ENCODE measurements around the gene ACSS2. TPM values are rescaled to one million over a fixed set of nuclear protein-coding genes. Genes with fewer than 3 reads are reported as not detected.

ACSS2 gene, protein sequence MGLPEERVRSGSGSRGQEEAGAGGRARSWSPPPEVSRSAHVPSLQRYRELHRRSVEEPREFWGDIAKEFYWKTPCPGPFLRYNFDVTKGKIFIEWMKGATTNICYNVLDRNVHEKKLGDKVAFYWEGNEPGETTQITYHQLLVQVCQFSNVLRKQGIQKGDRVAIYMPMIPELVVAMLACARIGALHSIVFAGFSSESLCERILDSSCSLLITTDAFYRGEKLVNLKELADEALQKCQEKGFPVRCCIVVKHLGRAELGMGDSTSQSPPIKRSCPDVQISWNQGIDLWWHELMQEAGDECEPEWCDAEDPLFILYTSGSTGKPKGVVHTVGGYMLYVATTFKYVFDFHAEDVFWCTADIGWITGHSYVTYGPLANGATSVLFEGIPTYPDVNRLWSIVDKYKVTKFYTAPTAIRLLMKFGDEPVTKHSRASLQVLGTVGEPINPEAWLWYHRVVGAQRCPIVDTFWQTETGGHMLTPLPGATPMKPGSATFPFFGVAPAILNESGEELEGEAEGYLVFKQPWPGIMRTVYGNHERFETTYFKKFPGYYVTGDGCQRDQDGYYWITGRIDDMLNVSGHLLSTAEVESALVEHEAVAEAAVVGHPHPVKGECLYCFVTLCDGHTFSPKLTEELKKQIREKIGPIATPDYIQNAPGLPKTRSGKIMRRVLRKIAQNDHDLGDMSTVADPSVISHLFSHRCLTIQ
- 10 to 100 TPM; 62.0 to 64.8 TPM for total RNA-seq

DNA sequence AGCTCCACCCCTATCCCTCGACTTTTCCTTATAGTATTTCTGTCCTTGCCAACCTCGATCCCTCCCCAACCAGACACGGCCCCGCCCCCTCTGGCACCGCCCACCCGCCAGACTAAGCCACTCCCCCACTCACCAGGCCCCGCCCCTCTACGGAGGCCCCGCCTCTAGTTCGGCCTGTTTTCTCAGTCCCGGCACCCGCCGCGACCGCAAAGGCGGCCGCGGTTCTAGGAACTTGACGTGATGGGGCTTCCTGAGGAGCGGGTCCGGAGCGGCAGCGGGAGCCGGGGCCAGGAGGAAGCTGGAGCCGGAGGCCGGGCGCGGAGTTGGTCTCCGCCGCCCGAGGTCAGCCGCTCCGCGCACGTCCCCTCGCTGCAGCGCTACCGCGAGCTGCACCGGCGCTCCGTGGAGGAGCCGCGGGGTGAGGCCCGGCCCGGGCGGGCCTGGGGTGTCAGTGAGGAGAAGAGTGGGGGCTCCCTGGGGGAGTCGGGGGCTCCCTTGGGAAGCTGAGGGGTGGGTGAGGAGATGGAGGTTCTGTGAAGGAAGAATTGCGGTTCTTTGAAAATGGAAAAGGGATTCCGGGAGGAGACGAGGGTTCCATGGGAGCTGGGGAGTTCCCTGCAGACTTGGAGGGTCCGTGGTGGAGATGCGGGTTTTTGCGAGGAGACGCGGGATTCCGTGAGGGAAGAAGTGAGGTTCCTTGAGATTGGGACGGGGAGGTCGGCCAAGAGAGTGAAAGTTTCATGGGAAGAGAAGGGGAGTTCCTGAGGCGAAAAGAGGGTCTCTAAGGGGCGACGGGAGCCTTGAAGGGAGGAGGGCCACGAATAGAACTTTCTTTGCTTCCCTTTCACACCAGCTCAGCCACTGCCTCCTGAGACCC is at the start of gene ACSS2:
Gene ACSS2, plus strand, starts transcription at position 207 of the 877 bp plus-strand sequence. Its CDS starts 34 bp downstream, at position 241.

DNA sequence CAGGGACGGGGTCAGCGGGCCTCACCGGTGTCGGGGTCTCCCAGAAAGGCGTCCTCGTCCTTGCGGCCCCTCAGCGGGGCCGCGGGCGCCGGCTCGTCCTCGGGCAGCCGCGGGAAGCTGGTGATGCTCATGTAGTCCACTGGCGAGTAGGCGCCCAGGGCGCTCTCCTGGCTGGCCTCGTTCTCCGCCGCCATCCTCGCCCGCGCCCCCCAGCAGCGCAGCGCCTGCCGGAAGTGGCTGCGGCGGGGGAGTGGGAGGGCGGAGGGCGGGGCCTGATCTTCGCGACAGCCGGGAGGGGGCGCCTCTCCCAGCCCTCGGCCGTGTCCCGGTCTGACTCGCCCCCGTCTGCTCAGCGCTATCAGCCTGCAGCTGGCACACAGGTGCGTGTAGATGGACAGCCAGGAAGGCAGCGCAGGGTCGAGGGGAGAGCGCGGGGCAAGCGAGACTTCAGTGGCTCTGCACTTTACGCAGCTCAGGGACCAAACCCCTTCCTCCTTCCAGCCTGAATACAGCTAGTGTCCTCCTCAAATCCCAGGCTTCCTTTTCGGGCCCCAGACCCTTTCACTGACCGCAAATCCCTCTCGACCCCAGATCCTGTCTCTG is 3.7 kb upstream of the ACSS2 start, which contains the start of gene GGT7:
Gene GGT7, minus strand, starts transcription at position 235 of the 603 bp plus-strand sequence. Its CDS starts 41 bp downstream, at position 194.

DNA sequence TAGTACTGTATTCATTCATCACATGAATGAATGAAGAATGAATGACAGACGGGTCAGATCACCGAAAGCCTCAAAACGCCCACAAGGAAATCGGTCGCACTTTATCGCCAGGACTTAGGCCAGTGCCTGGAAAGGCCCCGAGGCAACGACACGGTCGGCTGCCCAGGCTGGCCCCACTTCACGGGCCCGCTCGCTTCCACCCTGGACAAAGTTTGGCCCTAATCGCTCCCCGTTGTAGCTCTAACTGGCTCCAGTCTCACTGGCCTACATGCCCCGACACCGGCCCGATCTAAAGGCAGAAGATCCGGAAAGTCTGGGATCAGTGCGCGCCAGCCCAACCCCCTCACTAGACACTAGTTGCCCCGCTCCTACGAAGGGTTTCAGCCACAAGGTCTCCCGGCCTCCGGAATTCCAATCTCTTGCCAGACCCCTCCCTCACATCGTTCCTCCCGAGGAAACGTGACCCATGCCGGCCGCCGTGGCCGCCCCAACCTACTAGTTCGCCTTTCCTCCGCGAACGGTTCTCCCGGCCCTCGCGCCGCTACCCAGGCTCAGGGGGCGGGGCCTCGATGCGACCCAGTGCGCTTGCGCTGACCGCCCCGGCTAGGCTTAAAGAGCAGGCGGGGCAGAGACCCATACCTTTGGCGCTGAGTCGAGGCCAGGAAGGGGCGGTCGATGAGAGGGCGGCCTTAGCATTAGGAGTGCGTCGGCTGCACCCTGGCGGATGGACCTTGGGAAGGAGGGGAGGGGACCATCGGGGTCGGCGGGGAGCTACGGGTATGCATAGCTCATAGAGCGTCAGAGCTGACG is 79.0 kb downstream of the ACSS2 start, which contains the start of the genes GSS and MYH7B:
Gene GSS, minus strand, starts transcription at position 576 of the 810 bp plus-strand sequence. CDS start 3,954 bp downstream, outside the sequence.
Gene MYH7B, plus strand, starts transcription at position 638 of the 810 bp plus-strand sequence. CDS start 22,138 bp downstream, outside the sequence.

Other genes starting within 250 kb of the ACSS2 start
- 10 to 100 TPM; 14.3 to 15.6 TPM for gene PIGU, start 199.5 kb upstream of the ACSS2 start, total RNA-seq
- 1 to 10 TPM; 3.1 to 3.7 TPM for gene TP53INP2, start 172.3 kb upstream of the ACSS2 start, total RNA-seq
- gene NCOA6, start 51.0 kb upstream of the ACSS2 start, total RNA-seq = 10 to 100 TPM; 28.1 to 30.5 TPM
- gene GGT7, start 3.8 kb upstream of the ACSS2 start, total RNA-seq = 10 to 100 TPM; 12.0 to 13.4 TPM
- 10 to 100 TPM; 49.1 to 49.5 TPM for gene GSS, start 79.2 kb downstream of the ACSS2 start, total RNA-seq
- under 1 TPM; 0.22 to 0.25 TPM for gene MYH7B, start 79.3 kb downstream of the ACSS2 start, total RNA-seq
- gene TRPC4AP, start 216.2 kb downstream of the ACSS2 start, total RNA-seq = 10 to 100 TPM; 47.2 to 48.7 TPM

Data from activated naive CD4-positive, alpha-beta T cell treated with anti-CD3 and anti-CD28 coated beads, Interleukin-2, amount 10 ng/mL, durations not matched to agents 5 hours and 36 hours (primary cell).